Esophagus muscularis mucosa (tissue), 4 donors: ENCODE measurements around the gene PNKP. TPM values are rescaled to one million over a fixed set of nuclear protein-coding genes. Genes with fewer than 3 reads are reported as not detected.

Source experiments
- DNase-seq: peaks from one replicate; pipeline ENCODE4 v3.0.0-alpha.2; 2017; ENCODE audit errors: extremely low spot score
- H3K27ac ChIP-seq, 4 donors: fragments of 200-600 bp; sonication (generic); replicated peaks in 1 of 4; 1 replicate in 3 of 4; 2 replicates in 1 of 4; pipeline ENCODE4 v1.5.1; 2016 to 2019; ENCODE audit warnings: mild to moderate bottlenecking in 1 of 4
- H3K27me3 ChIP-seq, 4 donors: fragments of 200-600 bp; sonication (generic); one replicate each; pipeline versions ENCODE4 v1.5.1 to v1.6.0; 2016 to 2019
- H3K36me3 ChIP-seq, 4 donors: fragments of 200-600 bp; sonication (generic); one replicate each; pipeline ENCODE4 v1.5.1; 2016 to 2019
- H3K4me1 ChIP-seq, 4 donors: fragments of 200-600 bp; sonication (generic); one replicate each; pipeline ENCODE4 v1.5.1; 2016 to 2019
- H3K4me3 ChIP-seq, 4 donors: fragments of 200-600 bp; sonication (generic); 1 replicate in 2 of 4; 2 replicates in 2 of 4; pipeline ENCODE4 v1.5.1; 2016 to 2019; ENCODE audit warnings: mild to moderate bottlenecking in 4 of 4, moderate library complexity in 1 of 4
- H3K9me3 ChIP-seq, 4 donors: fragments of 200-600 bp; sonication (generic); 1 replicate in 3 of 4; 2 replicates in 1 of 4; pipeline ENCODE4 v1.5.1; 2016 to 2019
- CTCF ChIP-seq, 3 experiments: fragments of 200-600 bp in 2 of 3; fragments of 450-650 bp in 1 of 3; sonication (generic) in 2 of 3; IDR thresholded peaks; one replicate each; pipeline ENCODE4 v1.5.1; 2017 to 2019; ENCODE audit warnings: antibody characterized with exemption in 3 of 3, mild to moderate bottlenecking in 2 of 3, moderate library complexity in 1 of 3
- EP300 ChIP-seq: sonication (generic); formaldehyde crosslinking; IDR thresholded peaks from one replicate; pipeline ENCODE4 v1.6.1; 2017; ENCODE audit warnings: antibody characterized with exemption
- POLR2A ChIP-seq: fragments of 450-650 bp; IDR thresholded peaks from one replicate; pipeline ENCODE4 v1.6.1; 2017; ENCODE audit warnings: antibody characterized with exemption, moderate library complexity, mild to moderate bottlenecking, low read depth
- POLR2AphosphoS5 ChIP-seq, 2 donors: sonication (generic); formaldehyde crosslinking; IDR thresholded peaks; one replicate each; pipeline ENCODE4 v1.6.1; 2017; ENCODE audit warnings: antibody characterized with exemption in 2 of 2
- WGBS: methylation state at CpG from one replicate; pipeline ENCODE4 v1.1.5; 2018; 5-methylcytosine and 5-hydroxymethylcytosine counted together
- intact Hi-C: fragments of 100-400 bp; cut with DNase I; formaldehyde crosslinking; loops from one replicate; pipeline ENCODE4 v1.15.1; 2023
- total RNA-seq, 4 donors: library from RNA; depleted of rRNA; stranded (reverse); fragments of >200 nt; gene quantifications; one replicate each; pipeline versions ENCODE4 v1.1.0 to v1.2.1, GENCODE V29; 2016

PNKP gene
- total RNA-seq, 4 donors from 2014 or later = 21.4 to 43.7 (median 27.8) TPM

- 76% methylated on average over 38 of the region's 49 CpGs for WGBS
- no peak for TF ChIP-seq EP300
- no peak for TF ChIP-seq POLR2AphosphoS5 (IDR thresholded peaks at IDR 0.05)
- peak in 1 of 3 experiments; percentile 9 for TF ChIP-seq CTCF (IDR thresholded peaks at IDR 0.05)
- no peak for TF ChIP-seq POLR2A
- Histone ChIP-seq H3K36me3 (peaks cover 30 to 75% (median 72%) of the 10 kb centered on the region in 4 donors), H3K4me3 (no peak overlapping the region), H3K9me3 (no peaks in the 10 kb centered on the region), H3K4me1 (peaks cover 22 to 51% (median 42%) of the 10 kb centered on the region in 4 donors), H3K27ac (peak overlapping the region in 1 of 4 donors; percentile 77), H3K27me3 (no peaks in the 10 kb centered on the region)
- intact Hi-C loops = no loop called here
- DNase-seq = no peak
These were observed 4.8 kb downstream of the PNKP start for GRCh38 chr19:49862391-49863253.

GRCh38 chr19:49861541-49862378 is 5.6 kb downstream of the PNKP start:
- Histone ChIP-seq H3K9me3 (no peaks in the 10 kb centered on the region), H3K4me3 (no peak overlapping the region), H3K27ac (peak overlapping the region; percentile 70 to 77 (median 74)), H3K4me1 (peaks cover 21 to 47% (median 39%) of the 10 kb centered on the region in 4 donors), H3K36me3 (peaks cover 30 to 83% (median 81%) of the 10 kb centered on the region in 4 donors), H3K27me3 (no peaks in the 10 kb centered on the region)
- intact Hi-C loops = no loop called here
- no peak for TF ChIP-seq EP300
- no peak for TF ChIP-seq POLR2AphosphoS5 (IDR thresholded peaks at IDR 0.05)
- TF ChIP-seq POLR2A = no peak
- TF ChIP-seq CTCF (IDR thresholded peaks at IDR 0.05) = no peak
- 80% methylated on average over 27 of the region's 60 CpGs for WGBS
- DNase-seq = no peak

- intact Hi-C loops = no loop called here
- Histone ChIP-seq H3K4me3 (peak overlapping the region in 1 of 4 donors; percentile 28), H3K36me3 (peaks cover 30 to 90% (median 87%) of the 10 kb centered on the region in 4 donors), H3K4me1 (peaks cover 15 to 40% (median 32%) of the 10 kb centered on the region in 4 donors), H3K9me3 (no peaks in the 10 kb centered on the region), H3K27ac (peak overlapping the region; percentile 70 to 77 (median 74)), H3K27me3 (no peaks in the 10 kb centered on the region)
- TF ChIP-seq CTCF (IDR thresholded peaks at IDR 0.05) = no peak
- TF ChIP-seq POLR2AphosphoS5 (IDR thresholded peaks at IDR 0.05) = no peak
- no peak for TF ChIP-seq EP300
- no peak for TF ChIP-seq POLR2A
- WGBS = 44% methylated on average over 11 of the region's 13 CpGs
- peak; percentile 92 for DNase-seq
These were observed 6.3 kb downstream of the PNKP start for GRCh38 chr19:49861107-49861506.

GRCh38 chr19:49860336-49861102 is 6.9 kb downstream of the PNKP start:
- intact Hi-C loops = no loop called here
- DNase-seq = no peak
- Histone ChIP-seq H3K4me3 (peak overlapping the region in 1 of 4 donors; percentile 28), H3K27ac (peak overlapping the region; percentile 70 to 77 (median 74)), H3K4me1 (peaks cover 9 to 34% (median 26%) of the 10 kb centered on the region in 4 donors), H3K9me3 (no peaks in the 10 kb centered on the region), H3K27me3 (no peaks in the 10 kb centered on the region), H3K36me3 (peaks cover 30 to 96% (median 93%) of the 10 kb centered on the region in 4 donors)
- TF ChIP-seq POLR2A = no peak
- TF ChIP-seq CTCF (IDR thresholded peaks at IDR 0.05) = no peak
- TF ChIP-seq POLR2AphosphoS5 (IDR thresholded peaks at IDR 0.05) = no peak
- WGBS = 79% methylated on average over 5 of the region's 17 CpGs
